IMR-90 (cell line): ENCODE data around the gene TTC39C. TPM values are rescaled to one million over a fixed set of nuclear protein-coding genes. Genes with fewer than 3 reads are reported as not detected.

Experiments used
- ATAC-seq: fragments of 200-7000 bp; cut with Tn5 transposase; 2 replicates; pipeline ENCODE4 v1.9.1; 2020; ENCODE audit warnings: low read depth, mild to moderate bottlenecking, moderate library complexity
- BruUV-seq: library from RNA; stranded (reverse); fragments of 400-500 nt; replicated peaks from 2 replicates; lab custom pipeline; 2021; lab: Mats Ljungman, UMichigan
- CTCF ChIA-PET: fragments of 300-600 bp; formaldehyde crosslinking; extraction: SDS; loops from one replicate; lab custom pipeline; 2021; ENCODE audit warnings: antibody characterized with exemption; lab: Yijun Ruan, JAX
- POLR2A ChIA-PET: fragments of 300-600 bp; sonication (Branson Sonifier 250); formaldehyde crosslinking; loops from one replicate; lab custom pipeline; 2022; ENCODE audit warnings: antibody characterized with exemption; ENCODE audit not compliant: unreplicated experiment; lab: Charles Lee
- DNase-seq: peaks from one replicate; pipeline ENCODE4 v3.0.0; 2013
- H2AFZ ChIP-seq: replicated peaks from 2 replicates; pipeline ENCODE3; 2013; ENCODE audit warnings: low read length, mild to moderate bottlenecking; ENCODE audit not compliant: poor library complexity
- H2AK5ac ChIP-seq: 2 replicates; pipeline ENCODE4 v1.6.1; 2013; ENCODE audit warnings: low read depth, low read length, inconsistent platforms
- H2AK9ac ChIP-seq: replicated peaks from 2 replicates; pipeline ENCODE3; 2013; ENCODE audit warnings: mild to moderate bottlenecking, low read depth, low read length, moderate library complexity; ENCODE audit not compliant: poor library complexity
- H2BK120ac ChIP-seq: 2 replicates; pipeline ENCODE4 v1.6.1; 2013; ENCODE audit warnings: low read depth, low read length, inconsistent platforms
- H2BK15ac ChIP-seq: 3 replicates; pipeline ENCODE4 v1.6.1; 2013; ENCODE audit warnings: low read depth, low read length, inconsistent platforms
- H2BK20ac ChIP-seq: 2 replicates; pipeline ENCODE4 v1.6.1; 2013; ENCODE audit warnings: low read depth, mild to moderate bottlenecking, inconsistent platforms, low read length, moderate library complexity
- H2BK5ac ChIP-seq: 2 replicates; pipeline ENCODE4 v1.6.1; 2013; ENCODE audit warnings: mild to moderate bottlenecking, low read depth, low read length, inconsistent platforms; ENCODE audit not compliant: poor library complexity, severe bottlenecking
- H3K14ac ChIP-seq: replicated peaks from 2 replicates; pipeline ENCODE4 v1.6.1; 2013; ENCODE audit warnings: low read depth, low read length, inconsistent platforms
- H3K18ac ChIP-seq: 2 replicates; pipeline ENCODE4 v1.6.1; 2013; ENCODE audit warnings: low read depth, low read length, control low read depth
- H3K23ac ChIP-seq: 2 replicates; pipeline ENCODE4 v1.6.1; 2013; ENCODE audit warnings: low read depth, low read length, inconsistent platforms
- H3K27ac ChIP-seq: 2 replicates; pipeline ENCODE4 v1.5.1; 2013; ENCODE audit warnings: mild to moderate bottlenecking, control low read depth, low read length; ENCODE audit not compliant: insufficient read depth
- H3K27me3 ChIP-seq: 2 replicates; pipeline ENCODE4 v1.6.1; 2013; ENCODE audit warnings: low read length; ENCODE audit not compliant: control insufficient read depth, insufficient read depth
- H3K36me3 ChIP-seq: 2 replicates; pipeline ENCODE4 v1.6.1; 2013; ENCODE audit warnings: low read length, mixed read lengths; ENCODE audit not compliant: control insufficient read depth, insufficient read depth
- H3K4ac ChIP-seq: 2 replicates; pipeline ENCODE4 v1.6.1; 2013; ENCODE audit warnings: low read depth, low read length, inconsistent platforms
- H3K4me1 ChIP-seq: 2 replicates; pipeline ENCODE4 v1.6.1; 2013; ENCODE audit warnings: low read length, mixed read lengths; ENCODE audit not compliant: control insufficient read depth, insufficient read depth
- H3K4me2 ChIP-seq: 2 replicates; pipeline ENCODE4 v1.6.1; 2013; ENCODE audit warnings: low read depth, mild to moderate bottlenecking, control low read depth, low read length, moderate library complexity
- H3K4me3 ChIP-seq: 2 replicates; pipeline ENCODE4 v1.5.1; 2013; ENCODE audit warnings: low read depth, mild to moderate bottlenecking, control low read depth, low read length, moderate library complexity; ENCODE audit not compliant: insufficient read depth
- H3K56ac ChIP-seq: 2 replicates; pipeline ENCODE4 v1.6.1; 2013; ENCODE audit warnings: low read length, inconsistent platforms; ENCODE audit not compliant: insufficient read depth; ENCODE audit errors: extremely low read depth
- H3K79me1 ChIP-seq, 2 experiments: 2 replicates each; pipeline ENCODE4 v1.6.1; 2013; ENCODE audit warnings: low read length in 2 of 2, inconsistent platforms in 1 of 2, low read depth in 1 of 2
- H3K9ac ChIP-seq: 2 replicates; pipeline ENCODE4 v1.6.1; 2013; ENCODE audit warnings: low read depth, low read length, control low read depth
- H3K9me1 ChIP-seq: 2 replicates; pipeline ENCODE4 v1.6.1; 2013; ENCODE audit warnings: low read length, inconsistent platforms; ENCODE audit not compliant: insufficient read depth
- H3K9me3 ChIP-seq: 2 replicates; pipeline ENCODE4 v1.6.1; 2013; ENCODE audit warnings: low read length; ENCODE audit not compliant: control insufficient read depth, insufficient read depth
- H4K20me1 ChIP-seq: 2 replicates; pipeline ENCODE4 v1.6.1; 2013; ENCODE audit warnings: low read length, inconsistent platforms; ENCODE audit not compliant: insufficient read depth
- H4K5ac ChIP-seq: 2 replicates; pipeline ENCODE4 v1.6.1; 2013; ENCODE audit warnings: mild to moderate bottlenecking, low read depth, low read length, control low read depth
- H4K8ac ChIP-seq, 2 experiments: 2 replicates each; pipeline ENCODE4 v1.6.1; 2013; ENCODE audit warnings: low read depth in 2 of 2, low read length in 2 of 2, control low read depth in 1 of 2, inconsistent platforms in 1 of 2
- H4K91ac ChIP-seq: 2 replicates; pipeline ENCODE4 v1.6.1; 2013; ENCODE audit warnings: low read depth, low read length, inconsistent platforms; ENCODE audit not compliant: insufficient read depth
- CTCF ChIP-seq: conservative IDR thresholded peaks from 2 replicates; pipeline ENCODE4 v1.5.1; 2012; ENCODE audit warnings: mild to moderate bottlenecking, low read depth, low read length, improper control_type of control experiment
- FOS ChIP-seq: fragments of 150-350 bp; IDR thresholded peaks from 2 replicates; pipeline ENCODE4 v1.6.1; 2016; ENCODE audit warnings: low read depth, low read length
- MAFK ChIP-seq: IDR thresholded peaks from 2 replicates; pipeline ENCODE4 v1.6.1; 2012; ENCODE audit warnings: low read depth, low read length, improper control_type of control experiment
- MAZ ChIP-seq: IDR thresholded peaks from 2 replicates; pipeline ENCODE4 v1.6.1; 2012; ENCODE audit warnings: low read depth, mild to moderate bottlenecking, low read length, improper control_type of control experiment, moderate library complexity, borderline replicate concordance
- MXI1 ChIP-seq: IDR thresholded peaks from 2 replicates; pipeline ENCODE4 v1.6.1; 2012; ENCODE audit warnings: low read depth, mild to moderate bottlenecking, low read length, moderate library complexity, borderline replicate concordance
- RCOR1 ChIP-seq: IDR thresholded peaks from 2 replicates; pipeline ENCODE4 v1.6.1; 2012; ENCODE audit warnings: mild to moderate bottlenecking, low read length, improper control_type of control experiment; ENCODE audit not compliant: insufficient replicate concordance
- WGBS, 2 experiments: methylation state at CpG; one replicate each; pipeline versions ENCODE4 v1.1.5 to v1.1.7; 2013; ENCODE audit warnings: missing lambda C conversion rate in 2 of 2; ENCODE audit not compliant: insufficient read length in 1 of 2; ENCODE audit errors: extremely low coverage in 2 of 2; 5-methylcytosine and 5-hydroxymethylcytosine counted together
- dilution Hi-C: fragments of 300-500 bp; cut with HindIII; formaldehyde crosslinking; loops from one replicate; pipeline ENCODE4 v1.14.3; 2018; ENCODE audit warnings: low sequenced_read_pairs; ENCODE audit not compliant: unreplicated experiment
- in situ Hi-C: fragments of 300-500 bp; cut with MboI; formaldehyde crosslinking; loops from 3 replicates; pipeline ENCODE4 v1.14.3; 2019; ENCODE audit warnings: low sequenced_read_pairs, inconsistent platforms, mixed read lengths
- intact Hi-C: fragments of 100-400 bp; cut with micrococcal nuclease; formaldehyde crosslinking; loops from 2 replicates; pipeline ENCODE4 v1.10.0; 2022
- polyA plus RNA-seq, 3 experiments: library from polyadenylated mRNA; depleted of rRNA; stranded (reverse); fragments of >200 nt; gene quantifications; 2 replicates each; pipeline ENCODE4 v1.2.3, GENCODE V29; 2012; ENCODE audit warnings: low replicate concordance in 1 of 3
- total RNA-seq: library from RNA; depleted of rRNA; stranded (reverse); fragments of >200 nt; gene quantifications from 2 replicates; pipeline ENCODE4 v1.2.3, GENCODE V29; 2012

Gene TTC39C
- total and polyA plus RNA-seq, 2 of the 4 experiments (the other 2 are of a cell fraction): 8.0 to 20.8 TPM

GRCh38 chr18:24048261-24048660, 33.7 kb downstream of the TTC39C start:
- POLR2A ChIA-PET: no interaction called here
- H3K4me2 ChIP-seq: no peak overlapping the region
- no peak overlapping the region for H3K18ac ChIP-seq
- H3K27ac ChIP-seq: no peak overlapping the region
- H3K4me3 ChIP-seq: no peak overlapping the region
- DNase-seq (no peak), ATAC-seq (no peak)
- H2BK120ac ChIP-seq: no peak overlapping the region
- no peak overlapping the region for H3K56ac ChIP-seq
- dilution Hi-C loops (no loop called here), intact Hi-C loops (no loop called here), in situ Hi-C loops (no loop called here)
- H3K36me3 ChIP-seq: no peaks in the 10 kb centered on the region
- peaks cover 19% of the 10 kb centered on the region for H3K9me1 ChIP-seq
- H2AK9ac ChIP-seq: no peak overlapping the region
- no peaks in the 10 kb centered on the region for H3K27me3 ChIP-seq
- no peaks in the 10 kb centered on the region; the same call in 1 of the 2 replicates for H3K9me3 ChIP-seq
- H4K8ac ChIP-seq: no peak overlapping the region
- H3K14ac ChIP-seq: no peak overlapping the region
- no TSS peak for BruUV-seq
- no peak overlapping the region for H2BK20ac ChIP-seq
- H2AFZ ChIP-seq: no peak overlapping the region
- peaks cover 10% of the 10 kb centered on the region for H3K4me1 ChIP-seq
- no peak overlapping the region for H4K91ac ChIP-seq
- H2AK5ac ChIP-seq: no peak overlapping the region
- no peak overlapping the region for H4K5ac ChIP-seq
- no peak overlapping the region for H3K23ac ChIP-seq
- H3K9ac ChIP-seq: no peak overlapping the region
- H2BK5ac ChIP-seq: no peak overlapping the region
- H4K20me1 ChIP-seq: peaks cover 35% of the 10 kb centered on the region
- peaks cover 21 to 35% of the 10 kb centered on the region in 2 experiments; a peak in 3 of 4 replicates for H3K79me1 ChIP-seq
- H3K4ac ChIP-seq: no peak overlapping the region
- CTCF ChIA-PET: no interaction called here
- TF ChIP-seq CTCF (no peak), MXI1 (no peak), FOS (no peak), MAZ (no peak), RCOR1 (no peak), MAFK (no peak)
- no peak overlapping the region for H2BK15ac ChIP-seq
- no CpG with 5 or more reads among the region's 1 CpG for WGBS, 2 experiments
